ENCODE data around the gene DBF4.

DNA sequence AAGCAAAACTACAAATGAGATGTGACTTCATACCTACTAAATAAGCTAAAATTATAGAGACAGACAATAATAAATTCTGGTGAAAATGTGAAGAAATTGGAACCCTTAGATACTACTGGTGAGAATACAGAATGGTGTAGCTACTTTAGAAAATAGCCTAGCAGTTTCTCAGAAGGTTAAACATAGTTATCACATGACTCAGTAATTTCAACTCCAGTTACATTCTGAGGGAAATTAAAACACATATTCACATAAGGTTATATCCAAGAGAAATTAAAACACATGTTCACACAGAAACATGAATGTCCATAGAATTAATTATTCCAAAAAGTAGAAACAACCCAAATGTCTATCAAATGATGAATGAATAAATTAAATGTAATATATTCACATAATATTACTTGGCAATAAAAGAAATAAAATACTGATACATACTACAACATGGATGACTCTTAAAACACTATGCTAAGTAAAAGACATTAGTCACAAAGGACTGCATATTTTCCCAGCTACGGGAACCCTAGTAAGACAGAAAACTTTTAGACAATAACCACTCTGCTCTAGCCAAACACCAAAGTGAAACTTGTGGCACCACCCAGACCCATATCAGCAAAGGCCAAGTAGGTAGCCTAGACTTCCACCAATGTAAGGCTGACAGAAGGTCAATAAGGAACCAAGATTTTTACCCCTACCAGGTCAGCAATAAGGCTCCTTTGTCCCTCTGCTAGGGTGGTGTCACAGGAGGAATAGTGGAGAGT is 25.3 kb upstream of the DBF4 start:
- TF ChIP-seq, protein P1, sequence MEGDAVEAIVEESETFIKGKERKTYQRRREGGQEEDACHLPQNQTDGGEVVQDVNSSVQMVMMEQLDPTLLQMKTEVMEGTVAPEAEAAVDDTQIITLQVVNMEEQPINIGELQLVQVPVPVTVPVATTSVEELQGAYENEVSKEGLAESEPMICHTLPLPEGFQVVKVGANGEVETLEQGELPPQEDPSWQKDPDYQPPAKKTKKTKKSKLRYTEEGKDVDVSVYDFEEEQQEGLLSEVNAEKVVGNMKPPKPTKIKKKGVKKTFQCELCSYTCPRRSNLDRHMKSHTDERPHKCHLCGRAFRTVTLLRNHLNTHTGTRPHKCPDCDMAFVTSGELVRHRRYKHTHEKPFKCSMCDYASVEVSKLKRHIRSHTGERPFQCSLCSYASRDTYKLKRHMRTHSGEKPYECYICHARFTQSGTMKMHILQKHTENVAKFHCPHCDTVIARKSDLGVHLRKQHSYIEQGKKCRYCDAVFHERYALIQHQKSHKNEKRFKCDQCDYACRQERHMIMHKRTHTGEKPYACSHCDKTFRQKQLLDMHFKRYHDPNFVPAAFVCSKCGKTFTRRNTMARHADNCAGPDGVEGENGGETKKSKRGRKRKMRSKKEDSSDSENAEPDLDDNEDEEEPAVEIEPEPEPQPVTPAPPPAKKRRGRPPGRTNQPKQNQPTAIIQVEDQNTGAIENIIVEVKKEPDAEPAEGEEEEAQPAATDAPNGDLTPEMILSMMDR (conservative IDR thresholded peaks at IDR 0.05 in 1 of 2, IDR thresholded peaks at IDR 0.05 in 1 of 2; ENCODE audit: low read depth in 1 of 2, low read length in 2 of 2): no peak
- no peak for TF ChIP-seq EZH2 (IDR thresholded peaks at IDR 0.05; ENCODE audit: low read length, missing control alignments)
